Body of pancreas (tissue), 4 donors: Measurements from ENCODE around the gene KAT7. TPM values are rescaled to one million over a fixed set of nuclear protein-coding genes. Genes with fewer than 3 reads are reported as not detected.

Source experiments
- ATAC-seq: fragments of 150-250 bp; one replicate; pipeline ENCODE4 v1.9.1; 2016
- DNase-seq, 4 donors: peaks; one replicate each; pipeline ENCODE4 v3.0.0-alpha.2; 2019
- H3K27ac ChIP-seq, 4 donors: fragments of 200-600 bp; sonication (generic); 1 replicate in 3 of 4; 2 replicates in 1 of 4; pipeline versions ENCODE4 v1.5.1 to v1.6.1; 2016 to 2019; ENCODE audit warnings: mild to moderate bottlenecking in 1 of 4, mixed read lengths in 1 of 4, moderate library complexity in 1 of 4
- H3K27me3 ChIP-seq, 2 donors: fragments of 200-600 bp; sonication (generic); one replicate each; pipeline ENCODE4 v1.6.0; 2016; ENCODE audit warnings: mild to moderate bottlenecking in 1 of 2
- H3K36me3 ChIP-seq, 2 donors: fragments of 200-600 bp; sonication (generic); replicated peaks in 1 of 2; 2 replicates each; pipeline ENCODE4 v1.5.1; 2016; ENCODE audit warnings: low read depth in 2 of 2; ENCODE audit not compliant: insufficient read depth in 1 of 2
- H3K4me1 ChIP-seq: fragments of 200-600 bp; sonication (generic); one replicate; pipeline ENCODE4 v1.6.0; 2016
- H3K4me3 ChIP-seq, 2 donors: fragments of 200-600 bp; sonication (generic); 1 replicate in 1 of 2; 2 replicates in 1 of 2; pipeline ENCODE4 v1.5.1; 2016 to 2019
- H3K9me3 ChIP-seq, 3 donors: fragments of 200-600 bp; sonication (generic); 1 replicate in 2 of 3; 2 replicates in 1 of 3; pipeline ENCODE4 v1.5.1; 2016
- POLR2A ChIP-seq, 3 donors: fragments of 450-650 bp; IDR thresholded peaks; one replicate each; pipeline ENCODE4 v1.6.1; 2016; ENCODE audit warnings: antibody characterized with exemption in 3 of 3, mild to moderate bottlenecking in 2 of 3
- WGBS, 2 donors: methylation state at CpG; one replicate each; pipeline ENCODE4 v1.1.5; 2017; 5-methylcytosine and 5-hydroxymethylcytosine counted together
- intact Hi-C: fragments of 100-400 bp; cut with DNase I; formaldehyde crosslinking; loops from one replicate; pipeline ENCODE4 v1.15.1; 2023
- total RNA-seq, 2 donors: library from RNA; depleted of rRNA; stranded (reverse); fragments of >200 nt; gene quantifications; one replicate each; pipeline ENCODE4 v1.1.0, GENCODE V29; 2016
- TF ChIP-seq, protein P1 (sequence below), 7 experiments: fragments of 450-650 bp in 4 of 7; fragments of 200-600 bp in 3 of 7; sonication (generic) in 3 of 7; IDR thresholded peaks; one replicate each; pipeline ENCODE4 v1.5.1; 2016 to 2019; ENCODE audit warnings: antibody characterized with exemption in 7 of 7

KAT7 gene
- total RNA-seq, 2 donors from 2014 or later = 7.3 to 16.5 TPM

DNA sequence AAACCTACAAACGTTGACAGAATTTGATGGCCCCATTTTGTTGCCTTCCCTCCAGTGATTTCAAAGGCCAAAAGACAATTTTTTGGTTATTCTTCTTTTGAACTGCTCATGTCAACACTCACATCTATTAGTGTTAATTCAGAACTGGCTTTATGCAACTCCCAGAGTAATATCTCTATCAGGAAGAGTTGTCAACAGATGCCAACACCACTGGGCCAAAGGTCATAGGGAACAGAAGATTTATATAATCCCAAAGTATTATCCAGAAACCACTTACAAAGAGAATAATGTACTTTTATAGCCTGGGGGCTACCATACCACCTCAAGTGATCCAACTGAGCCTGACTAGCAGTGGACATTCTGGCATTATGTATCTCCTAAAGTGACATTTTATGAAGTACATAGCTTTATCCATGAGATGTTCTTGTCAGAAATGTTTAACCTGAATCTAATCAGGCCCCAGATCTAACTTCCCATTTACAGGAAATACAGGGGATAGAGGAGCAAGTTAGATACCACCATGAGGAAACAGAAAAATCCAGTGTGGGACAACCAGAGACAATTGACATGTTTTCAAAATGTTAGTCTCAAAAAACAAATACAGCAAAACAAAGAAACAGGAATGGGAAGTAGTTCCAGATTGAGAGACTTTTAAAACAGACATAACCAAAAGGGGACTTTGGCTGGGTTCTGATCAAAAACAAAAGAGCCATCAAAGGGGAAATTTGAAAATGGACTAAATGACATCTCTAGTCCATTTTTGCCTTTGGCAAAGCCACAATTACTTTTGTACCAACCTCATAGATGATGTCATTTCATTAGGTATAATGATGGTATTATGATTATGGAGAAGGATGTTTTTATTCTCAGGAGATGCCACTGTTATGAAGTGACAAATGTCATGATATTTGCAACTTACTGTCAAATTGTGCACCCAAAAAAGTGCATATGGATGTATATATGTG, 43.0 kb upstream of the KAT7 start:
- no peak overlapping the region for H3K4me3 ChIP-seq
- no peaks in the 10 kb centered on the region for H3K27me3 ChIP-seq
- no peak for DNase-seq
- no peak for ATAC-seq
- no peaks in the 10 kb centered on the region for H3K36me3 ChIP-seq
- peak overlapping the region in 1 of 4 donors; percentile 15 for H3K27ac ChIP-seq
- H3K4me1 ChIP-seq = peaks cover 32% of the 10 kb centered on the region
- no peak for TF ChIP-seq POLR2A (IDR thresholded peaks at IDR 0.05)
- TF ChIP-seq, protein P1, sequence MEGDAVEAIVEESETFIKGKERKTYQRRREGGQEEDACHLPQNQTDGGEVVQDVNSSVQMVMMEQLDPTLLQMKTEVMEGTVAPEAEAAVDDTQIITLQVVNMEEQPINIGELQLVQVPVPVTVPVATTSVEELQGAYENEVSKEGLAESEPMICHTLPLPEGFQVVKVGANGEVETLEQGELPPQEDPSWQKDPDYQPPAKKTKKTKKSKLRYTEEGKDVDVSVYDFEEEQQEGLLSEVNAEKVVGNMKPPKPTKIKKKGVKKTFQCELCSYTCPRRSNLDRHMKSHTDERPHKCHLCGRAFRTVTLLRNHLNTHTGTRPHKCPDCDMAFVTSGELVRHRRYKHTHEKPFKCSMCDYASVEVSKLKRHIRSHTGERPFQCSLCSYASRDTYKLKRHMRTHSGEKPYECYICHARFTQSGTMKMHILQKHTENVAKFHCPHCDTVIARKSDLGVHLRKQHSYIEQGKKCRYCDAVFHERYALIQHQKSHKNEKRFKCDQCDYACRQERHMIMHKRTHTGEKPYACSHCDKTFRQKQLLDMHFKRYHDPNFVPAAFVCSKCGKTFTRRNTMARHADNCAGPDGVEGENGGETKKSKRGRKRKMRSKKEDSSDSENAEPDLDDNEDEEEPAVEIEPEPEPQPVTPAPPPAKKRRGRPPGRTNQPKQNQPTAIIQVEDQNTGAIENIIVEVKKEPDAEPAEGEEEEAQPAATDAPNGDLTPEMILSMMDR (IDR thresholded peaks at IDR 0.05) = no peak
- WGBS, 2 donors = 61 to 66% methylated on average over 1 of the region's 1 CpG
- intact Hi-C loops = no loop called here
- H3K9me3 ChIP-seq = no peaks in the 10 kb centered on the region

DNA sequence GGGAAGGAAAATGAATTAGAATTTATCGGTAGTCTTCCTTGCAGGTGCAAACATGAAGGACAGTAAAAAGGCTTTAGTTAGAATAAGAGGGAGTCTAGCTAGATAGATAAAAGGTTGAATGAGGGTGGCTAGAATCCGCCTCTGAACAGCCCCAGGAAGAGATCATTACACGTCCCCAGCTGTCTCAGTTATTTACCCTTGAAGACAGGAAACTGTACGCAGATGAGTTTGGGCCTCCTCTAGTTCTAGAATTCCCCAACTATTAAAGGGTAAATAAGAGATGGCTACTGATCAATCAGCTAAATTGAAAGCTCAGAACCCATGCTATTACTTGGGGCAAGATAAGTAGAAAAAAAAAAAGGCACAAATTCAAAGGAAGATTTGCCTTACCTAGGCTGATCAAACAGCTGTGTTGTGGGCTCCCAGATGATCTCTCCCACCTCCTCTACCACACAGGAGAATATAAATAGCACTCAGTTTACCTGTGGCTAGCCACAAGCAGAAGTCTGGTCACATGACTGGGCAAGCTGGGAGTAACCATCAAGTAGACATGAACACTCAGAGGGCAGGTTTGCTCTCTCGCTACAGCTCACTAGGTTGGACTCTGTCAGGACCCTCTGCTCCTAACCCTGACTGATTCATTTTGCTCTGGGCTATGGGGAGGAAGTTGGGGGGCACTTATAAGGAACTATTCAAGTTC, 41.5 kb upstream of the KAT7 start:
- Histone ChIP-seq H3K27me3 (no peaks in the 10 kb centered on the region), H3K4me3 (no peak overlapping the region), H3K9me3 (no peaks in the 10 kb centered on the region), H3K36me3 (no peaks in the 10 kb centered on the region), H3K27ac (peak overlapping the region in 1 of 4 donors; percentile 11), H3K4me1 (peaks cover 18% of the 10 kb centered on the region)
- intact Hi-C loops = no loop called here
- ATAC-seq (no peak), DNase-seq (no peak)
- TF ChIP-seq, protein P1 (IDR thresholded peaks at IDR 0.05) = no peak
- no peak for TF ChIP-seq POLR2A (IDR thresholded peaks at IDR 0.05)
- 75 to 80% methylated on average over 5 of the region's 5 CpGs for whole genome bisulfite sequencing, 2 donors

DNA sequence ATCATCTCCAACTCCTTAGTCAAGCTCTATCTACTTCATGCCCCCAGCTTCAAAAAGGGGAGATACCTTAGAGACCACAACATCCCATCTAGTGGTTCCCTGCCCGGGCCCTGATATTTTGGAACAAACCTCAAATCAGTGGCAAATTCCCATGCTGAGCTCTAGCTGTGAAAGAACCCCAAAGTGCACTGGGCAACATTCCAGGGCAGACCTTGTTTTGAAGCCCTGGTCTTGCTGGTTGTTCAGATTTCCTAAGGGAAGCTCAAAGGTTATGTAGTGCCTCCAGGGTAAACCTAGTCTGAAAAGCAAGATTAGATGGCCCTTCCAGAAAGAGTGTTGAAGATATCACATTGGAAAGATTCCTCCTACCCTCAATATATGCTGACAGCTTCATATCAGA, 40.8 kb upstream of the KAT7 start:
- TF ChIP-seq, protein P1 (IDR thresholded peaks at IDR 0.05) = no peak
- TF ChIP-seq POLR2A (IDR thresholded peaks at IDR 0.05) = no peak
- Histone ChIP-seq H3K36me3 (no peaks in the 10 kb centered on the region), H3K27me3 (no peaks in the 10 kb centered on the region), H3K9me3 (no peaks in the 10 kb centered on the region), H3K27ac (no peak overlapping the region), H3K4me3 (no peak overlapping the region), H3K4me1 (peaks cover 16% of the 10 kb centered on the region)
- intact Hi-C loops = no loop called here
- ATAC-seq = no peak
- WGBS, 2 donors = 57 to 100% methylated on average over 1 of the region's 1 CpG
- no peak for DNase-seq

DNA sequence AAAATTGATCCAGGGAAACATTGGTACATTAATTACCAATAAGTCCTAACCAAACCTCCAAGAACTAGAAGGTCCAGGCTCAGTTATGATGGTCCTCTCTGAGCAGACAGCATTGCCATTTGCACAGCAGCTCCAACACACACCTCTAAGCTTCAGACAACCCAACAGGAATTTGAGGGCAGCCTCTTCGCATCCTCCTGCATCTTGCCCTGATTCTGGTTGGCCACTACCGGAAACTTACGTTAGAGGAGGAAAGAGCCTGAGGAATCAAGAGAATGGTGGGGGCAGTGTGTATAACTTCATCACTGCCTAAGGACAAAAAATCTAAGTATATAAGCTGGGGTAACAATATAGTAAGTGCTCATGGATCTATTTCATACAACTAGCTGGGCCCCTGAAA, 40.3 kb upstream of the KAT7 start:
- no peaks in the 10 kb centered on the region for H3K27me3 ChIP-seq
- WGBS, 2 donors = 79 to 91% methylated on average over 3 of the region's 3 CpGs

More for the DNA sequence above, 40.3 kb upstream of the KAT7 start:
- no peak for ATAC-seq
- Histone ChIP-seq H3K36me3 (no peaks in the 10 kb centered on the region), H3K4me3 (no peak overlapping the region), H3K9me3 (no peaks in the 10 kb centered on the region), H3K4me1 (peaks cover 12% of the 10 kb centered on the region), H3K27ac (no peak overlapping the region)
- intact Hi-C loops = no loop called here
- no peak for DNase-seq
- TF ChIP-seq POLR2A (IDR thresholded peaks at IDR 0.05) = no peak
- TF ChIP-seq, protein P1 (IDR thresholded peaks at IDR 0.05) = no peak
